AG09309 (cell line): ENCODE measurements around the gene CPNE1.

ENCODE experiments used
- DNase-seq: peaks from one replicate; pipeline ENCODE4 v3.0.0-alpha.2; 2010; ENCODE audit warnings: low read depth
- H3K4me3 ChIP-seq: 2 replicates; pipeline ENCODE4 v1.5.1; 2011; ENCODE audit warnings: mild to moderate bottlenecking, low read depth, low read length, moderate library complexity; ENCODE audit not compliant: control insufficient read depth
- CTCF ChIP-seq: IDR thresholded peaks from 2 replicates; pipeline ENCODE4 v1.5.1; 2011; ENCODE audit warnings: mild to moderate bottlenecking, low read depth, low read length, inconsistent platforms; ENCODE audit not compliant: insufficient read depth, control insufficient read depth; ENCODE audit errors: missing control alignments

The CPNE1 gene

GRCh38 chr20:35632539-35633115 is 32.1 kb downstream of the CPNE1 start:
- no peak overlapping the region for H3K4me3 ChIP-seq
- no peak for DNase-seq
- TF ChIP-seq CTCF = no peak

DNA sequence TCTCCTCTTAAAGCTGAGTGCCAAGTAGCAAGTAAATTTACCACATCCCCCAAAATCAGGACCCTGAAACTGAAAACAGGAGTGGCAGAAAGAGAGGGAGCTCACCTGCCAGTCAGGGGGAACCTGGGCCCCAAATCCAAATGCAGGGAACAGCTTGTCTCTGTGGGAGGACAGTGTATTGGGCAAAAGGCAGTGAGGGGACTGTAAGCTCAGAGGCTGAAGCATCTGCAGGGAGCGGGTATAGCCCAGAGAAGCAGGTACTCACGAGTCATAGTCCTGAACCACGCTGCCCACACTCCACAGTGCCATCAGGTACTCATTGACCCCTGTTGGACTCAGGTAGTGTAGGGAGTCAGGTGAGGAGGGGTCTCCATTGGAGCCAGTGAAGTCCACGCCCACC is 34.1 kb downstream of the CPNE1 start:
- no peak overlapping the region for H3K4me3 ChIP-seq
- no peak for TF ChIP-seq CTCF
- DNase-seq = no peak

DNA sequence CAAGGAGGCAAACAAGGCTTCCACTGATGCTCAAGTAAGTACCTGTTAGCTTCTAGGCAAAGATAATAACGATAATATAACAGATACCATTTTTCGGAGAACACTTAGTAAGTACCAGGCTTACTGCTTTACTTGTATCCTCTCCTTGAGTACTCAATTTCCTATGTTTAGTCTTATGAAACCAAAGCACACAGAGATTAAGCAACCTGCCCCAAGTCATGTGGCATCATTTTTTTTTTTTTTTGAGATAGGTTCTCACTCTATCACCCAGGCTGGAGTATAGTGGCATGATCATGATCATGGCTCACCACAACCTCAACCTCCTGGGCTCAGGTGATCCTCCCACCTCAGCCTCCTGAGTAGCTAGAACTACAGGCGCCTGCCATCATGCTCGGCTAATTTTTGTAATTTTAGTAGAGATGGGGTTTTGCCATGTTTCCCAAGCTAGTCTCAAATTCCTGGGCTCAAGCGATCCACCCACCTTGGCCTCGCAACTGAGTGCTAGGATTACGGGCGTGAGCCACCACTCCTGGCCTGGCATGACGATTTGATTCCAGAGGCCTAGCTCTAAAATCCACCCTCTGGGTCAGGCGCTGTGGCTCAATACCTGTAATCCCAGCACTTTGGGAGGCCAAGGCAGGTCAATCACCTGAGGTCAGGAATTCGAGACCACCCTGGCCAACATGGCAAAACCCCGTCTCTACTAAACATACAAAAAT is 35.1 kb downstream of the CPNE1 start:
- no peak for TF ChIP-seq CTCF
- H3K4me3 ChIP-seq = no peak overlapping the region
- DNase-seq = no peak

GRCh38 chr20:35627121-35627520 is 37.6 kb downstream of the CPNE1 start:
- no peak overlapping the region for H3K4me3 ChIP-seq
- no peak for DNase-seq
- TF ChIP-seq CTCF = no peak

GRCh38 chr20:35626386-35627001 is 38.2 kb downstream of the CPNE1 start:
- no peak overlapping the region for H3K4me3 ChIP-seq
- no peak for DNase-seq
- TF ChIP-seq CTCF = no peak

DNA sequence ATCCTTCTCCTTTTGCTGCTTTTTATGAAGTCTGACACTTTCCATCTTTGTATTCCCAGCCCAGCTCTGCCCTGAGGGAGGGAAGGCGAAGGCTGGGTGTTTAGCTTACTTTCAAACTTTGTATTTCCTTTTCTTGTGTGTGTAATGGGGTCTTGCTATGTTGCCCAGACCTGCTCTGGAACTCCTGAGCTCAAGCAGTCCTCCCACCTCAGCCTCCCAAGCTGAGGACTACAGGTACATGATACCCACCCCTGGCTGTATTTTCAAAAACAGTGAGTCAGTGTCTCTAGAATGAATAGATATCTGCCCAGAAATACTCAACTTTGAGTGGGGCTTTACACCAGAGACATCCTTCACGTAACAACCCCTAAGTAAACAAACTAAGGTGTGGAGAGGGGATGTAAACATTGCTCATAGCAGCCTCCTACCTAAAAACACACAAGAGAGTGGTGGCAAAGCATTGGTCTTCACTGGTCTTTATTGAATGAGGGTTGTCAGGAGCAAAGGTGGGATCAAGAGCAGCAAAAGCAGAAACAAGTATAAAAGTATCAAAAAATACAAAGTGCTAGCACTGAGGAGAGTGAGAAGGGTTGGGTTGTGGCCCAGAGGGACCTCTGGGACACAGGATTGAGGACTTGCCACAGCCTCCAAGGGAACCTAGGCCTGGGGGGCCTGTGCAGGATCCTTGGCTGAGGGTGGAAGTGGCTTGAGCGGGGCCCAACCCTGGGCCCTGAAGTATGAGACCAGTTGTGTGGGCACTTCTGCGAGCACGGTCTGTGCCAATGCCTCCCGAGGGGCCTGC is 38.9 kb downstream of the CPNE1 start:
- H3K4me3 ChIP-seq = no peak overlapping the region
- no peak for DNase-seq
- no peak for TF ChIP-seq CTCF
